GM15510 (cell line): ENCODE results near the gene OR1N1.

ENCODE experiments used
- POLR2A ChIP-seq: IDR thresholded peaks from 3 replicates; pipeline ENCODE4 v1.6.1; 2011; ENCODE audit warnings: borderline replicate concordance; ENCODE audit not compliant: insufficient read length; ENCODE audit errors: extremely low read depth

The OR1N1 gene

DNA sequence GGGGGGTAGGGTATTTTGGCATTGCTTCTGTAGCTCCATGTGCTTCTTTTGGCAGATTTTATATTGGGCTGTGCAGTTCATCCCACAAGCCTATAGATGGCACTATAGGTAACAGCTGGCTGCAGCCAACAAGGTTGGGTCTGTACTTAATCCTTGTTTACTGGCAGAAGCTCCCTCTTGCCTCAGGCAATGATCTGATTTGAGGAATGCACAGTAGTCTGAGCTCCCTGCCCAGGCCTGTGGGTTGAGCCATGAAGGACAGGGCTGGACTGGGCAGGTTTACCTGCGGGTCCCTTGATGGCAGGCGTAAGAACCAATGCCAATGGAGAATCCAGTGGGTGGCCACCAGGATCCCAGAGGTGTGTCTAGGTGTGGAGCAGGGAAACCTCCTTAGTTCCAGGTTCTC is 28.2 kb downstream of the OR1N1 start:
- no peak for TF ChIP-seq POLR2A

- TF ChIP-seq POLR2A: no peak
These were observed 48.0 kb downstream of the OR1N1 start for GRCh38 chr9:122479062-122479461.

- TF ChIP-seq POLR2A: no peak
These were observed 49.3 kb downstream of the OR1N1 start, which contains the start of gene OR1J1 for GRCh38 chr9:122477826-122478225. Gene OR1J1 (minus strand): TSS chr9:122477926. CDS start chr9:122477926, 0 bp downstream.

DNA sequence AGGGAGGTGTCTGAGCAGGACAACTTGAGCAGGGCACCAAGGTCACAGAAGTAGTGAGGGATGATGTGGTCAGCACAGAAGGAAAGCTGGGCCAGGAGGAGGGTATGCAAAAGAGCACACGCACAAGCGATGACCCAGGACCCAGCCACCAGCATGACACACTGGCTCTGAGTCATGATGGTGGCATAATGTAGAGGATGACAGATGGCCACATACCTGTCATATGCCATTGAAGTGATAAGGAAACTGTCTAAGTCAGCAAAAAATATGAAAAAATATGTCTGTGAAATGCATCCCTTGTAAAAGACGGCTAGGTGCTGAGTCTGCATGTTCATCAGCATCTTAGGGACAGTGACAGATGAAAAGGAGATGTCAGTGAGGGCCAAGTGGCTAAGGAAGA is 49.7 kb downstream of the OR1N1 start:
- TF ChIP-seq POLR2A: no peak
